H1 (cell line): ENCODE measurements around the gene AP3D1. TPM values are rescaled to one million over a fixed set of nuclear protein-coding genes. Genes with fewer than 3 reads are reported as not detected.

Source experiments
- CTCF ChIA-PET: fragments of 300-600 bp; sonication (Branson Sonifier 250); formaldehyde crosslinking; loops from one replicate; lab custom pipeline; 2021; ENCODE audit not compliant: partially characterized antibody; lab: Charles Lee
- POLR2A ChIA-PET: fragments of 300-600 bp; sonication (Branson Sonifier 250); formaldehyde crosslinking; loops from one replicate; lab custom pipeline; 2021; ENCODE audit warnings: inconsistent platforms; ENCODE audit not compliant: partially characterized antibody; lab: Charles Lee
- DNase-seq, 2 experiments: peaks; one replicate each; pipeline versions ENCODE4 v3.0.0 to v3.0.0-alpha.2; 2010 to 2022; ENCODE audit warnings: low spot score in 2 of 2, low read depth in 1 of 2, mixed read lengths in 1 of 2
- FAIRE-seq: peaks from 2 replicates; lab custom pipeline; 2011; peaks lifted over from hg19 to GRCh38; lab: Jason Lieb, UNC
- H2AFZ ChIP-seq: 2 replicates; pipeline ENCODE4 v1.8.1; 2012; ENCODE audit warnings: low read length, inconsistent platforms
- H2AK5ac ChIP-seq: 2 replicates; pipeline ENCODE4 v1.6.1; 2013; ENCODE audit warnings: low read depth, low read length
- H2BK120ac ChIP-seq: replicated peaks from 2 replicates; pipeline ENCODE3; 2013; ENCODE audit warnings: low read depth, low read length, inconsistent platforms
- H2BK12ac ChIP-seq: 2 replicates; pipeline ENCODE4 v1.6.1; 2013; ENCODE audit warnings: low read depth, low read length
- H2BK15ac ChIP-seq: 2 replicates; pipeline ENCODE4 v1.6.1; 2013; ENCODE audit warnings: low read length
- H2BK20ac ChIP-seq: 2 replicates; pipeline ENCODE4 v1.6.1; 2013; ENCODE audit warnings: low read length
- H2BK5ac ChIP-seq: 2 replicates; pipeline ENCODE4 v1.6.1; 2013; ENCODE audit warnings: low read depth, low read length
- H3K14ac ChIP-seq: 2 replicates; pipeline ENCODE4 v1.6.1; 2013; ENCODE audit warnings: inconsistent platforms; ENCODE audit not compliant: insufficient read length
- H3K18ac ChIP-seq: 2 replicates; pipeline ENCODE4 v1.6.1; 2013; ENCODE audit warnings: low read length; ENCODE audit errors: extremely low read depth
- H3K23ac ChIP-seq: 2 replicates; pipeline ENCODE4 v1.6.1; 2013; ENCODE audit warnings: inconsistent platforms; ENCODE audit not compliant: insufficient read length
- H3K23me2 ChIP-seq: 2 replicates; pipeline ENCODE4 v1.6.1; 2013; ENCODE audit warnings: low read depth, low read length
- H3K27ac ChIP-seq: 2 replicates; pipeline ENCODE4 v1.6.1; 2011; ENCODE audit warnings: low read depth, low read length, inconsistent platforms
- H3K27me3 ChIP-seq, 4 experiments: replicated peaks in 1 of 4; 1 replicate in 1 of 4; 2 replicates in 3 of 4; pipeline versions ENCODE4 v1.6.1 to v1.8.1; 2011 to 2013; ENCODE audit warnings: low read length in 3 of 4, mild to moderate bottlenecking in 3 of 4, inconsistent platforms in 2 of 4, mixed read lengths in 2 of 4, moderate library complexity in 1 of 4; ENCODE audit not compliant: control insufficient read depth in 3 of 4, insufficient read depth in 3 of 4; ENCODE audit errors: extremely low read depth in 1 of 4
- H3K36me3 ChIP-seq, 4 experiments: 2 replicates each; pipeline versions ENCODE4 v1.6.1 to v1.8.1; 2011 to 2013; ENCODE audit warnings: mild to moderate bottlenecking in 4 of 4, low read length in 3 of 4, moderate library complexity in 2 of 4, control low read depth in 1 of 4, inconsistent platforms in 1 of 4; ENCODE audit not compliant: insufficient read depth in 4 of 4, control insufficient read depth in 2 of 4
- H3K4ac ChIP-seq: replicated peaks from 2 replicates; pipeline ENCODE3; 2013; ENCODE audit warnings: low read length, low read depth, mixed read lengths, inconsistent platforms; ENCODE audit not compliant: insufficient read length
- H3K4me1 ChIP-seq, 4 experiments: replicated peaks in 1 of 4; 1 replicate in 1 of 4; 2 replicates in 3 of 4; pipeline versions ENCODE4 v1.6.1 to v1.8.1; 2011 to 2013; ENCODE audit warnings: low read length in 3 of 4, inconsistent platforms in 2 of 4, mixed read lengths in 1 of 4; ENCODE audit not compliant: insufficient read depth in 4 of 4, control insufficient read depth in 3 of 4
- H3K4me2 ChIP-seq, 2 experiments: 2 replicates each; pipeline versions ENCODE4 v1.6.1 to v1.8.1; 2011 to 2013; ENCODE audit warnings: low read depth in 2 of 2, low read length in 2 of 2, control low read depth in 1 of 2, inconsistent platforms in 1 of 2, mild to moderate bottlenecking in 1 of 2; ENCODE audit not compliant: insufficient read depth in 1 of 2
- H3K4me3 ChIP-seq, 4 experiments: fragments of 200-600, 300-600 bp in 1 of 4; sonication (generic), shearing (Covaris generic), sonication (Bioruptor Twin) in 1 of 4; 2 replicates each; pipeline versions ENCODE4 v1.5.1 to v1.8.1; 2011 to 2016; ENCODE audit warnings: low read length in 4 of 4, low read depth in 3 of 4, control low read depth in 2 of 4, inconsistent platforms in 2 of 4, mild to moderate bottlenecking in 2 of 4, mixed read lengths in 1 of 4, moderate library complexity in 1 of 4; ENCODE audit not compliant: insufficient read depth in 2 of 4; ENCODE audit errors: extremely low read depth in 1 of 4
- H3K56ac ChIP-seq: replicated peaks from 2 replicates; pipeline ENCODE3; 2013; ENCODE audit warnings: low read depth, mild to moderate bottlenecking, mixed read lengths, low read length, inconsistent platforms; ENCODE audit not compliant: insufficient read length
- H3K79me1 ChIP-seq: 2 replicates; pipeline ENCODE4 v1.6.1; 2013; ENCODE audit warnings: low read depth, low read length, control low read depth
- H3K79me2 ChIP-seq, 2 experiments: 2 replicates each; pipeline versions ENCODE4 v1.6.1 to v1.8.1; 2012 to 2013; ENCODE audit warnings: low read length in 2 of 2, mild to moderate bottlenecking in 2 of 2, inconsistent platforms in 1 of 2; ENCODE audit not compliant: insufficient read depth in 2 of 2, control insufficient read depth in 1 of 2
- H3K9ac ChIP-seq, 4 experiments: replicated peaks in 1 of 4; 1 replicate in 1 of 4; 2 replicates in 3 of 4; pipeline versions ENCODE4 v1.6.1 to v1.8.1; 2011 to 2013; ENCODE audit warnings: low read depth in 3 of 4, low read length in 3 of 4, control low read depth in 2 of 4, mild to moderate bottlenecking in 2 of 4, moderate library complexity in 2 of 4, inconsistent platforms in 1 of 4; ENCODE audit errors: extremely low read depth in 1 of 4
- H3K9me3 ChIP-seq, 2 experiments: 2 replicates each; pipeline versions ENCODE4 v1.6.1 to v1.8.1; 2012 to 2013; ENCODE audit warnings: mild to moderate bottlenecking in 2 of 2, moderate library complexity in 2 of 2, control low read depth in 1 of 2, inconsistent platforms in 1 of 2, low read depth in 1 of 2, low read length in 1 of 2, mixed read lengths in 1 of 2; ENCODE audit not compliant: insufficient read depth in 2 of 2
- H4K20me1 ChIP-seq, 2 experiments: replicated peaks in 1 of 2; 2 replicates each; pipeline versions ENCODE3 to v1.8.1; 2011 to 2013; ENCODE audit warnings: inconsistent platforms in 2 of 2, low read length in 2 of 2, mild to moderate bottlenecking in 1 of 2; ENCODE audit not compliant: insufficient read depth in 2 of 2, control insufficient read depth in 1 of 2
- H4K5ac ChIP-seq: 2 replicates; pipeline ENCODE4 v1.6.1; 2013; ENCODE audit warnings: low read length, low read depth, mixed read lengths, inconsistent platforms; ENCODE audit not compliant: insufficient read length
- H4K8ac ChIP-seq: 2 replicates; pipeline ENCODE4 v1.8.0; 2013; ENCODE audit warnings: mild to moderate bottlenecking, moderate library complexity, low read length, inconsistent platforms; ENCODE audit not compliant: insufficient read depth; ENCODE audit errors: extremely low read depth
- H4K91ac ChIP-seq: replicated peaks from 2 replicates; pipeline ENCODE3; 2013; ENCODE audit warnings: low read length, mixed read lengths, inconsistent platforms; ENCODE audit not compliant: insufficient read length
- ATF3 ChIP-seq: IDR thresholded peaks from 2 replicates; pipeline ENCODE4 v1.6.1; 2011; ENCODE audit warnings: low read depth, mild to moderate bottlenecking, low read length; ENCODE audit not compliant: insufficient read depth
- BCL11A ChIP-seq, 2 experiments: IDR thresholded peaks; one replicate each; pipeline ENCODE4 v1.6.1; 2011; ENCODE audit warnings: low read depth in 2 of 2, low read length in 2 of 2, mild to moderate bottlenecking in 2 of 2
- BRCA1 ChIP-seq: IDR thresholded peaks from 2 replicates; pipeline ENCODE4 v1.6.1; 2012; ENCODE audit warnings: low read depth, low read length, improper control_type of control experiment
- CBX8 ChIP-seq: fragments of 300-800, 300-1000 bp; sonication (generic); IDR thresholded peaks from 2 replicates; pipeline ENCODE4 v1.7.1; 2016; ENCODE audit warnings: low read depth, low read length, borderline replicate concordance
- EP300 ChIP-seq, 2 experiments: IDR thresholded peaks; 1 replicate in 1 of 2; 2 replicates in 1 of 2; pipeline ENCODE4 v1.6.1; 2011 to 2012; ENCODE audit warnings: low read depth in 2 of 2, low read length in 2 of 2, mild to moderate bottlenecking in 2 of 2, borderline replicate concordance in 1 of 2, inconsistent platforms in 1 of 2, moderate library complexity in 1 of 2
- FOSL1 ChIP-seq: IDR thresholded peaks from 2 replicates; pipeline ENCODE4 v1.6.1; 2011; ENCODE audit warnings: mild to moderate bottlenecking, low read depth, low read length, moderate library complexity; ENCODE audit not compliant: insufficient read depth
- JUN ChIP-seq: IDR thresholded peaks from 2 replicates; pipeline ENCODE4 v1.6.1; 2011; ENCODE audit warnings: low read depth, mild to moderate bottlenecking, improper control_type of control experiment, low read length
- KDM4A ChIP-seq: IDR thresholded peaks from one replicate; pipeline ENCODE4 v1.7.1; 2012; ENCODE audit warnings: low read depth, mild to moderate bottlenecking, moderate library complexity, low read length, inconsistent platforms; ENCODE audit not compliant: severe bottlenecking
- MAFK ChIP-seq: IDR thresholded peaks from 2 replicates; pipeline ENCODE4 v1.6.1; 2012; ENCODE audit warnings: low read depth, mild to moderate bottlenecking, improper control_type of control experiment, low read length
- SIN3A ChIP-seq, 2 experiments: IDR thresholded peaks in 1 of 2; conservative IDR thresholded peaks in 1 of 2; 2 replicates each; pipeline ENCODE4 v1.6.1; 2011 to 2012; ENCODE audit warnings: low read length in 2 of 2, improper control_type of control experiment in 1 of 2, low read depth in 1 of 2, mild to moderate bottlenecking in 1 of 2
- SP1 ChIP-seq: IDR thresholded peaks from 2 replicates; pipeline ENCODE4 v1.6.1; 2011; ENCODE audit warnings: low read depth, low read length
- SRF ChIP-seq: IDR thresholded peaks from 2 replicates; pipeline ENCODE4 v1.6.1; 2011; ENCODE audit warnings: mild to moderate bottlenecking, low read depth, low read length, moderate library complexity
- WGBS, 2 experiments: shearing (Covaris generic) in 1 of 2; methylation state at CpG; one replicate each; pipeline versions ENCODE4 v1.1.6 to v1.1.7; 2013 to 2015; ENCODE audit warnings: low lambda C conversion rate in 2 of 2, mixed read lengths in 2 of 2, inconsistent platforms in 1 of 2, low coverage in 1 of 2, missing lambda C conversion rate in 1 of 2; ENCODE audit not compliant: insufficient replicate concordance in 2 of 2, insufficient coverage in 1 of 2, insufficient read length in 1 of 2; ENCODE audit errors: extremely low coverage in 1 of 2, missing lambda C conversion rate in 1 of 2; 5-methylcytosine and 5-hydroxymethylcytosine counted together
- polyA plus RNA-seq, 7 experiments: library from polyadenylated mRNA; depleted of rRNA in 3 of 7; stranded (reverse) in 5 of 7; unstranded in 2 of 7; fragments of >200 nt in 5 of 7; fragments of 200-250 nt in 2 of 7; gene quantifications; 1 replicate in 5 of 7; 2 replicates in 1 of 7; 4 replicates in 1 of 7; pipeline versions ENCODE4 v1.2.1 to v1.2.3, GENCODE V29; 2011 to 2013; ENCODE audit warnings: missing spikeins in 2 of 7, mixed read lengths in 2 of 7
- total RNA-seq: library from RNA; stranded (reverse); fragmentation: NEBNext Ultra II Directional; extraction: Animal tissue kit (Norgen Biotek cat#: 25700); gene quantifications from 2 replicates; pipeline ENCODE4 v1.2.1, GENCODE V29; 2021

The AP3D1 gene
- total and polyA plus RNA-seq, 2 of the 8 experiments (the other 6 are each of a cell fraction or from before 2014, with no cell fraction given) = 161 to 174 TPM

DNA sequence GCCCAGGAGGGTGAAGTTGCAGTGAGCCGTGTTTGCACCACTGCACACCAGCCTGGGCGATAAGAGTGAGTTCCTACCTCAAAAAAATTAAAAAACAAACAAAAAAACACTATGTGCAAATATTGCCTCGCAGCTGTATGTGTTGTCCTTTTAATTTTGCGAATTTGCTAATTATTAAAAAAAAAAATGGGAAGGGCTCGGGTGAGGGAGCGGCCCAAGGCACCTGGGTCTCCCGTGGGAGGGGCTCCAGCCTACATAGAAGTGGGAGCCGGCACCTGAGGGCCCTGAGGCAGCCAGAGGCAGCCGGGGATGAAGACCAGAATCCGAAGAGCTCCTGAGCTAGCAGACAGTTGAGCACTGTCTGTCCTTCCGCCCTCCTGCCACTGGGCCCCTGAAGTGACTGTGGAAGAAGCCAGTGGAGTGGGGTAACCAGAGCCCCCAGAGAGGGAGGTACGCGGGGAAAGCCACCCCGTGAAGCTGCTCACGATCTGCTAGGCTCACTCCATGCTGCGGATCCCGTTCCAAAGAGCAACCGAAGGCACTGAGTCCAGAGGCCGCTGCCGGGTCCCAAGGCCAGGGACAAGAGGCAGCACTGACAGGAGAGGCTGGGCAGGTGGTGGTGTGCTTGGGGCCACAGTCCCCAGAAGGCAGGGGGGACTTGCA lies 48.2 kb downstream of the AP3D1 start:
- Histone ChIP-seq H2BK5ac (no peak overlapping the region), H2BK12ac (no peak overlapping the region), H3K18ac (no peak overlapping the region), H3K4me1 (no peaks in the 10 kb centered on the region), H3K23ac (no peak overlapping the region), H2AK5ac (no peak overlapping the region), H3K27ac (no peak overlapping the region), H4K91ac (no peak overlapping the region), H3K9ac (no peak overlapping the region), H3K56ac (no peak overlapping the region), H3K27me3 (no peaks in the 10 kb centered on the region), H2BK15ac (no peak overlapping the region), H2BK120ac (no peak overlapping the region), H3K4ac (no peak overlapping the region), H3K14ac (no peak overlapping the region), H3K23me2 (peaks cover 4% of the 10 kb centered on the region; the same call in 1 of the 2 replicates), H3K4me3 (no peak overlapping the region), H4K20me1 (peaks cover 13 to 27% of the 10 kb centered on the region in 2 experiments), H4K5ac (no peak overlapping the region), H3K36me3 (peaks cover 23 to 69% (median 52%) of the 10 kb centered on the region in 4 experiments), H2AFZ (no peak overlapping the region), H3K4me2 (no peak overlapping the region), H3K79me2 (peaks cover 0 to 19% of the 10 kb centered on the region in 2 experiments; a peak in 2 of 4 replicates), H3K79me1 (peaks cover 11% of the 10 kb centered on the region), H3K9me3 (peaks cover 8 to 9% of the 10 kb centered on the region in 2 experiments; a peak in 3 of 4 replicates), H2BK20ac (no peak overlapping the region), H4K8ac (no peak overlapping the region)
- ChIA-PET POLR2A (interaction anchor here (0.6 to 1.2 kb wide), 3 partner anchors 9 to 133 kb away, joined by 3 to 4 read pairs (median 3); partner anchors contain the start of gene PLEKHJ1), CTCF (interaction anchor here (0.6 kb wide), 1 partner anchor 19 kb away, joined by 3 read pairs; no protein-coding TSS in a partner anchor)
- FAIRE-seq (no peak), DNase-seq (no peak)
- 92% methylated on average over 20 of the region's 20 CpGs; no CpG with 5 or more reads in 1 of the 2 experiments for WGBS, 2 experiments
- TF ChIP-seq BRCA1 = no peak
- TF ChIP-seq KDM4A = no peak
- no peak for TF ChIP-seq BCL11A (IDR thresholded peaks at IDR 0.05; ENCODE audit: low read depth in 2 of 2, low read length in 2 of 2)
- no peak for TF ChIP-seq CBX8
- no peak for TF ChIP-seq FOSL1
- TF ChIP-seq ATF3 = no peak
- TF ChIP-seq SIN3A (conservative IDR thresholded peaks at IDR 0.05 in 1 of 2, IDR thresholded peaks at IDR 0.05 in 1 of 2; ENCODE audit: low read depth in 1 of 2, low read length in 2 of 2) = no peak
- TF ChIP-seq JUN = no peak
- no peak for TF ChIP-seq SRF
- no peak for TF ChIP-seq SP1
- no peak for TF ChIP-seq MAFK
- no peak for TF ChIP-seq EP300 (IDR thresholded peaks at IDR 0.05; ENCODE audit: borderline replicate concordance in 1 of 2, low read depth in 2 of 2, low read length in 2 of 2)
